NCI-H2107 treated with DMSO at 0.1 percent for 48 hours (cell line): ENCODE results near the gene NCOA1.
"Not testable (repeated sequence)": the region's sequence is repeated elsewhere in the genome, so short reads cannot be mapped to it uniquely, and the experiment has no call there.

Experiments
- DNase-seq: peaks from one replicate; lab custom pipeline; 2025; ENCODE audit not compliant: unreplicated experiment; lab: John Stamatoyannopoulos, UW

The NCOA1 gene

GRCh38 chr2:24533574-24533973 is 42.5 kb downstream of the NCOA1 start:
- not testable (repeated sequence) for DNase-seq

GRCh38 chr2:24538720-24539119 is 47.7 kb downstream of the NCOA1 start:
- no peak for DNase-seq

- no peak for DNase-seq
These were observed 48.2 kb downstream of the NCOA1 start for GRCh38 chr2:24539258-24539657.

GRCh38 chr2:24540011-24540477 is 49.0 kb downstream of the NCOA1 start:
- no peak for DNase-seq

GRCh38 chr2:24541621-24542020 is 50.6 kb downstream of the NCOA1 start:
- DNase-seq = no peak

GRCh38 chr2:24542269-24542872 is 51.3 kb downstream of the NCOA1 start:
- no peak for DNase-seq

GRCh38 chr2:24543252-24543651 is 52.2 kb downstream of the NCOA1 start:
- DNase-seq = no peak

GRCh38 chr2:24544456-24545115 is 53.5 kb downstream of the NCOA1 start:
- no peak for DNase-seq

- no peak for DNase-seq
These were observed 55.6 kb downstream of the NCOA1 start for GRCh38 chr2:24546669-24547068.

- DNase-seq = no peak
These were observed 57.0 kb downstream of the NCOA1 start for GRCh38 chr2:24548058-24548457.

GRCh38 chr2:24550301-24550700 is 59.2 kb downstream of the NCOA1 start:
- not testable (repeated sequence) for DNase-seq

GRCh38 chr2:24551016-24551415 is 60.0 kb downstream of the NCOA1 start:
- no peak for DNase-seq

GRCh38 chr2:24552836-24553235 is 61.8 kb downstream of the NCOA1 start:
- no peak for DNase-seq

- no peak for DNase-seq
These were observed 67.9 kb downstream of the NCOA1 start for GRCh38 chr2:24558781-24559472.

- DNase-seq = no peak
These were observed 68.5 kb downstream of the NCOA1 start for GRCh38 chr2:24559473-24560113.

GRCh38 chr2:24565537-24565936 is 74.5 kb downstream of the NCOA1 start:
- no peak for DNase-seq

GRCh38 chr2:24566209-24566608 is 75.2 kb downstream of the NCOA1 start:
- DNase-seq = no peak

GRCh38 chr2:24566630-24567029 is 75.6 kb downstream of the NCOA1 start:
- no peak for DNase-seq

- DNase-seq = no peak
These were observed 77.5 kb downstream of the NCOA1 start for GRCh38 chr2:24568551-24568950.

GRCh38 chr2:24569565-24569964 is 78.5 kb downstream of the NCOA1 start:
- DNase-seq = not testable (repeated sequence)

- DNase-seq = no peak
These were observed 79.2 kb downstream of the NCOA1 start for GRCh38 chr2:24570225-24570624.
